ENCODE measurements around the gene FSTL4.

GRCh38 chr5:133214153-133214820 lies 398.1 kb downstream of the FSTL4 start:
- no peak for TF ChIP-seq CREB5 (CRISPR knock-in tag; IDR thresholded peaks at IDR 0.05; ENCODE audit: low read depth)
- TF ChIP-seq PATZ1 (CRISPR knock-in tag; IDR thresholded peaks at IDR 0.05; ENCODE audit: borderline replicate concordance): no peak
- no peak for TF ChIP-seq BACH2 (CRISPR knock-in tag; IDR thresholded peaks at IDR 0.05; ENCODE audit: borderline replicate concordance)
- no peak for TF ChIP-seq TSHZ2 (CRISPR knock-in tag; IDR thresholded peaks at IDR 0.05)
- TF ChIP-seq CSRNP3 (CRISPR knock-in tag; IDR thresholded peaks at IDR 0.05): no peak
- TF ChIP-seq SNAI2 (CRISPR knock-in tag; IDR thresholded peaks at IDR 0.05): no peak
- TF ChIP-seq ISL1 (CRISPR knock-in tag; IDR thresholded peaks at IDR 0.05): no peak
- TF ChIP-seq GLIS3 (CRISPR knock-in tag; IDR thresholded peaks at IDR 0.05): no peak
- no peak for TF ChIP-seq ZFP3 (CRISPR knock-in tag; IDR thresholded peaks at IDR 0.05)
- TF ChIP-seq TCF4 (CRISPR knock-in tag; IDR thresholded peaks at IDR 0.05; ENCODE audit: borderline replicate concordance): no peak
- no peak for TF ChIP-seq CSDC2 (CRISPR knock-in tag; IDR thresholded peaks at IDR 0.05)
- no peak for TF ChIP-seq PPARA (CRISPR knock-in tag; IDR thresholded peaks at IDR 0.05; ENCODE audit: borderline replicate concordance)
- no peak for TF ChIP-seq TOX (CRISPR knock-in tag; IDR thresholded peaks at IDR 0.05; ENCODE audit: borderline replicate concordance)
- no peak for TF ChIP-seq ZC3H10 (CRISPR knock-in tag; IDR thresholded peaks at IDR 0.05)
